K562 treated with DMSO at 1 percent for 48 hours (cell line): ENCODE measurements around the gene MEP1B. TPM values are rescaled to one million over a fixed set of nuclear protein-coding genes. Genes with fewer than 3 reads are reported as not detected.

Source experiments
- total RNA-seq: library from RNA; unstranded; fragments of 300-600 nt; gene quantifications from 2 replicates; pipeline ENCODE4 v1.2.3, GENCODE V29; 2022; ENCODE audit warnings: low replicate concordance; ENCODE audit errors: extremely low read depth

MEP1B gene
- not detected in 2 replicates for total RNA-seq

GRCh38 chr18:32189790-32190189 lies at the start of gene MEP1B:
MEP1B (plus strand) TSS chr18:32190039; CDS start chr18:32190071, 32 bp downstream.

Other genes with a start within 250 kb of the MEP1B start
- gene TRAPPC8, start 246.9 kb upstream of the MEP1B start, total RNA-seq: not detected in 2 replicates
- gene RNF125, start 171.2 kb upstream of the MEP1B start, total RNA-seq: not detected in 2 replicates
- gene RNF138, start 98.2 kb upstream of the MEP1B start, total RNA-seq: not detected in 2 replicates